Fibroblast of lung (primary cell): ENCODE data around the gene CFAP161.

ENCODE experiments used
- EZH2 ChIP-seq: IDR thresholded peaks from 2 replicates; pipeline ENCODE4 v1.5.1; 2012; ENCODE audit warnings: low read length, control low read depth, mild to moderate bottlenecking; ENCODE audit errors: missing control alignments
- TF ChIP-seq, protein P1 (sequence below), 2 donors: IDR thresholded peaks in 1 of 2; conservative IDR thresholded peaks in 1 of 2; 1 replicate in 1 of 2; 2 replicates in 1 of 2; pipeline ENCODE4 v1.5.1; 2011 to 2012; ENCODE audit warnings: low read length in 2 of 2, control low read depth in 1 of 2, inconsistent platforms in 1 of 2, low read depth in 1 of 2, mild to moderate bottlenecking in 1 of 2

DNA sequence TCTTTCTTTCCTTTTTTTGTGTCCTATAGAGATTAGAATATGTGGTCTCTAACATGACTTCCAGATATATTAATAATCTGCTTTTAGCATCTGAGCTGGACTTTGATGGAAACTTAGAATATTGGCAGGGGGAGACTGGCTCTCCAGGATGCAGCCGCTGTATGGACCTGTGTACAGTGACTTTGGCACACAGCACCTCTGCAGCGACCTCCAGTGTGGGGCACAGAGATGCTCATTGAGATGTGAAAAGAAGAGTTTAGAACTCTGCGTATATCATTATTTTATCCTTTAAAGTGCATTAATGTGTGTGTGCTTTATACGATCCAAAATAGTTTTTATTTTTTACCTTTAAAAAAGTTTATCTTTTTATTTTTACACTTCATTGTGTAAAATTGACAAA lies 18.3 kb downstream of the CFAP161 start:
- TF ChIP-seq, protein P1, sequence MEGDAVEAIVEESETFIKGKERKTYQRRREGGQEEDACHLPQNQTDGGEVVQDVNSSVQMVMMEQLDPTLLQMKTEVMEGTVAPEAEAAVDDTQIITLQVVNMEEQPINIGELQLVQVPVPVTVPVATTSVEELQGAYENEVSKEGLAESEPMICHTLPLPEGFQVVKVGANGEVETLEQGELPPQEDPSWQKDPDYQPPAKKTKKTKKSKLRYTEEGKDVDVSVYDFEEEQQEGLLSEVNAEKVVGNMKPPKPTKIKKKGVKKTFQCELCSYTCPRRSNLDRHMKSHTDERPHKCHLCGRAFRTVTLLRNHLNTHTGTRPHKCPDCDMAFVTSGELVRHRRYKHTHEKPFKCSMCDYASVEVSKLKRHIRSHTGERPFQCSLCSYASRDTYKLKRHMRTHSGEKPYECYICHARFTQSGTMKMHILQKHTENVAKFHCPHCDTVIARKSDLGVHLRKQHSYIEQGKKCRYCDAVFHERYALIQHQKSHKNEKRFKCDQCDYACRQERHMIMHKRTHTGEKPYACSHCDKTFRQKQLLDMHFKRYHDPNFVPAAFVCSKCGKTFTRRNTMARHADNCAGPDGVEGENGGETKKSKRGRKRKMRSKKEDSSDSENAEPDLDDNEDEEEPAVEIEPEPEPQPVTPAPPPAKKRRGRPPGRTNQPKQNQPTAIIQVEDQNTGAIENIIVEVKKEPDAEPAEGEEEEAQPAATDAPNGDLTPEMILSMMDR (conservative IDR thresholded peaks at IDR 0.05 in 1 of 2, IDR thresholded peaks at IDR 0.05 in 1 of 2; ENCODE audit: low read depth in 1 of 2, low read length in 2 of 2), result no peak
- TF ChIP-seq EZH2, result no peak
